PFSK-1 (cell line): Measurements from ENCODE around the gene FAM32A.

Source experiments
- FOXP2 ChIP-seq: optimal IDR thresholded peaks from 2 replicates; pipeline ENCODE3; 2011; ENCODE audit warnings: borderline replicate concordance, control low read depth, inconsistent platforms; ENCODE audit not compliant: insufficient read depth; ENCODE audit errors: extremely low read length, extremely low read depth
- POLR2AphosphoS5 ChIP-seq: IDR thresholded peaks from 2 replicates; pipeline ENCODE4 v1.6.1; 2012; ENCODE audit warnings: low read depth, mild to moderate bottlenecking, control low read depth, low read length, moderate library complexity
- REST ChIP-seq, 2 experiments: IDR thresholded peaks; 2 replicates each; pipeline versions ENCODE4 v1.6.1 to v1.8.0; 2011 to 2012; ENCODE audit warnings: low read depth in 2 of 2, low read length in 2 of 2, control low read depth in 1 of 2, inconsistent platforms in 1 of 2, mild to moderate bottlenecking in 1 of 2, moderate library complexity in 1 of 2; ENCODE audit not compliant: insufficient read depth in 1 of 2
- SIN3A ChIP-seq: IDR thresholded peaks from 2 replicates; pipeline ENCODE4 v1.6.1; 2012; ENCODE audit warnings: mild to moderate bottlenecking, low read length, moderate library complexity, borderline replicate concordance; ENCODE audit not compliant: insufficient read depth
- TAF1 ChIP-seq: IDR thresholded peaks from 2 replicates; pipeline ENCODE4 v1.6.1; 2012; ENCODE audit warnings: low read length, control low read depth, borderline replicate concordance; ENCODE audit not compliant: insufficient read depth

Gene FAM32A

DNA sequence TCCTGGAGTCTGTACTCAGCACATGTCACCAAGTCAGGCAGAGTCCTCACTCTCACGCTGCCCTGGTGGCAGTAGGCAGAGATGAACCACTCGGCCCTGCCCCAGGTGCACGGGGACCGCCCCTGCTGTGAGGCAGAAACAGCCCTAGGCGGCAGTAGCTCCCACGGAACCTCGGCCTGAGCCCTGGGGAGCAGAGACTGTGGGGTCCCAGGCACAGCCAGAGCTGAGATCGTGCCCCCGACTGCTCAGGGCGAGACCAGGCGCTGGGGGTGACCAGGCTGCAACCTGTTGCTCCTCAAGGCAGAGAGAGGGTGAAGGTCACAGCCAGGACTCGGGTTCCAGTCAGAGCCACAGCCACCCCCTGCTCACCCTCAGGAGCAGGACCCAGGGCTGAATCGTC is 47.4 kb downstream of the FAM32A start:
- no peak for TF ChIP-seq FOXP2
- no peak for TF ChIP-seq REST (IDR thresholded peaks at IDR 0.05; ENCODE audit: insufficient read depth in 1 of 2, low read depth in 2 of 2, low read length in 2 of 2)
- no peak for TF ChIP-seq TAF1
- no peak for TF ChIP-seq POLR2AphosphoS5
- no peak for TF ChIP-seq SIN3A

- TF ChIP-seq TAF1 (no peak), FOXP2 (no peak), POLR2AphosphoS5 (no peak), REST (IDR thresholded peaks at IDR 0.05; ENCODE audit: insufficient read depth in 1 of 2, low read depth in 2 of 2, low read length in 2 of 2) (no peak), SIN3A (no peak)
Observed at GRCh38 chr19:16233081-16233776, 48.0 kb downstream of the FAM32A start.

GRCh38 chr19:16233836-16234551 is 48.8 kb downstream of the FAM32A start:
- no peak for TF ChIP-seq POLR2AphosphoS5
- TF ChIP-seq TAF1, result no peak
- no peak for TF ChIP-seq SIN3A
- no peak for TF ChIP-seq REST (IDR thresholded peaks at IDR 0.05; ENCODE audit: insufficient read depth in 1 of 2, low read depth in 2 of 2, low read length in 2 of 2)
- no peak for TF ChIP-seq FOXP2

- no peak for TF ChIP-seq POLR2AphosphoS5
- no peak for TF ChIP-seq TAF1
- no peak for TF ChIP-seq FOXP2
- no peak for TF ChIP-seq REST (IDR thresholded peaks at IDR 0.05; ENCODE audit: insufficient read depth in 1 of 2, low read depth in 2 of 2, low read length in 2 of 2)
- TF ChIP-seq SIN3A, result no peak
Observed at GRCh38 chr19:16234552-16235445, 49.6 kb downstream of the FAM32A start.
